Keratinocyte (primary cell): ENCODE data around the gene MAN2B1. TPM values are rescaled to one million over a fixed set of nuclear protein-coding genes. Genes with fewer than 3 reads are reported as not detected.
"Not testable (repeated sequence)": the region's sequence is repeated elsewhere in the genome, so short reads cannot be mapped to it uniquely, and the experiment has no call there.

Experiments
- DNase-seq: peaks from one replicate; pipeline ENCODE4 v3.0.0-alpha.2; 2011; ENCODE audit warnings: low read depth, missing footprints, low spot score
- FAIRE-seq: peaks from 2 replicates; lab custom pipeline; 2011; peaks lifted over from hg19 to GRCh38; lab: Jason Lieb, UNC
- H2AFZ ChIP-seq: 2 replicates; pipeline ENCODE4 v1.6.0; 2012; ENCODE audit warnings: low read length, control low read depth, inconsistent platforms; ENCODE audit not compliant: control insufficient read depth
- H3K27ac ChIP-seq: 2 replicates; pipeline ENCODE4 v1.5.1; 2011; ENCODE audit warnings: low read length; ENCODE audit not compliant: control insufficient read depth, insufficient read depth
- H3K27me3 ChIP-seq: 3 replicates; pipeline ENCODE4 v1.6.0; 2011; ENCODE audit warnings: low read length; ENCODE audit not compliant: control insufficient read depth, insufficient read depth; ENCODE audit errors: extremely low read depth
- H3K36me3 ChIP-seq, 2 experiments: 2 replicates in 1 of 2; 3 replicates in 1 of 2; pipeline ENCODE4 v1.5.1; 2011; ENCODE audit warnings: low read length in 2 of 2, mild to moderate bottlenecking in 1 of 2; ENCODE audit not compliant: control insufficient read depth in 2 of 2, insufficient read depth in 2 of 2; ENCODE audit errors: extremely low read depth in 1 of 2
- H3K4me1 ChIP-seq: 3 replicates; pipeline ENCODE4 v1.5.1; 2011; ENCODE audit warnings: low read length; ENCODE audit not compliant: control insufficient read depth, insufficient read depth; ENCODE audit errors: extremely low read depth
- H3K4me2 ChIP-seq: 3 replicates; pipeline ENCODE4 v1.6.0; 2011; ENCODE audit warnings: low read depth, low read length; ENCODE audit not compliant: control insufficient read depth, insufficient read depth; ENCODE audit errors: extremely low read depth
- H3K4me3 ChIP-seq, 3 experiments: fragments of 200-600 bp in 1 of 3; sonication (generic) in 1 of 3; 2 replicates in 2 of 3; 3 replicates in 1 of 3; pipeline ENCODE4 v1.5.1; 2011 to 2016; ENCODE audit warnings: low read length in 3 of 3, mild to moderate bottlenecking in 3 of 3, control low read depth in 2 of 3, inconsistent platforms in 1 of 3, low read depth in 1 of 3, mixed read lengths in 1 of 3, mixed run types in 1 of 3, moderate library complexity in 1 of 3; ENCODE audit not compliant: control insufficient read depth in 2 of 3, insufficient read depth in 2 of 3; ENCODE audit errors: extremely low read depth in 1 of 3
- H3K79me2 ChIP-seq: 2 replicates; pipeline ENCODE4 v1.6.0; 2012; ENCODE audit warnings: low read length; ENCODE audit not compliant: control insufficient read depth, insufficient read depth
- H3K9ac ChIP-seq: 3 replicates; pipeline ENCODE4 v1.6.0; 2011; ENCODE audit warnings: low read length; ENCODE audit not compliant: control insufficient read depth, insufficient read depth; ENCODE audit errors: extremely low read depth
- H3K9me1 ChIP-seq: 3 replicates; pipeline ENCODE4 v1.6.0; 2011; ENCODE audit warnings: low read length; ENCODE audit not compliant: control insufficient read depth, insufficient read depth; ENCODE audit errors: extremely low read depth
- H3K9me3 ChIP-seq: 2 replicates; pipeline ENCODE4 v1.5.1; 2012; ENCODE audit warnings: low read depth, low read length; ENCODE audit not compliant: control insufficient read depth
- H4K20me1 ChIP-seq: 3 replicates; pipeline ENCODE4 v1.6.0; 2011; ENCODE audit warnings: low read length; ENCODE audit not compliant: control insufficient read depth, insufficient read depth; ENCODE audit errors: extremely low read depth
- EZH2 ChIP-seq: IDR thresholded peaks from one replicate; pipeline ENCODE4 v1.6.1; 2012; ENCODE audit warnings: inconsistent platforms, mild to moderate bottlenecking, low read length, moderate library complexity
- dilution Hi-C: fragments of 300-500 bp; cut with MboI; formaldehyde crosslinking; loops from one replicate; pipeline ENCODE4 v1.7.0; 2020; ENCODE audit warnings: low sequenced_read_pairs; ENCODE audit not compliant: extremely low pct_ligation_motif_present
- polyA plus RNA-seq, 5 experiments: library from polyadenylated mRNA; depleted of rRNA in 3 of 5; stranded (reverse) in 3 of 5; stranded (forward) in 1 of 5; unstranded in 1 of 5; fragments of >200 nt; gene quantifications; 1 replicate in 1 of 5; 2 replicates in 3 of 5; 3 replicates in 1 of 5; pipeline versions ENCODE4 v1.2.1 to v1.2.3, GENCODE V29; 2011 to 2012; ENCODE audit warnings: missing spikeins in 2 of 5, low read depth in 1 of 5, low replicate concordance in 1 of 5
- TF ChIP-seq, protein P1 (sequence below), 3 experiments: IDR thresholded peaks in 1 of 3; conservative IDR thresholded peaks in 1 of 3; optimal IDR thresholded peaks in 1 of 3; 2 replicates in 2 of 3; 3 replicates in 1 of 3; pipeline versions ENCODE3 to v1.5.1; 2011; ENCODE audit warnings: low read length in 3 of 3, mild to moderate bottlenecking in 3 of 3, moderate library complexity in 2 of 3, control low read depth in 1 of 3, inconsistent platforms in 1 of 3; ENCODE audit not compliant: insufficient read depth in 2 of 3; ENCODE audit errors: extremely low read depth in 1 of 3

Gene MAN2B1
- polyA plus RNA-seq, 1 donor (not counting 4 experiments of a cell fraction or from before 2014, with no cell fraction given), result 17.0 TPM

DNA sequence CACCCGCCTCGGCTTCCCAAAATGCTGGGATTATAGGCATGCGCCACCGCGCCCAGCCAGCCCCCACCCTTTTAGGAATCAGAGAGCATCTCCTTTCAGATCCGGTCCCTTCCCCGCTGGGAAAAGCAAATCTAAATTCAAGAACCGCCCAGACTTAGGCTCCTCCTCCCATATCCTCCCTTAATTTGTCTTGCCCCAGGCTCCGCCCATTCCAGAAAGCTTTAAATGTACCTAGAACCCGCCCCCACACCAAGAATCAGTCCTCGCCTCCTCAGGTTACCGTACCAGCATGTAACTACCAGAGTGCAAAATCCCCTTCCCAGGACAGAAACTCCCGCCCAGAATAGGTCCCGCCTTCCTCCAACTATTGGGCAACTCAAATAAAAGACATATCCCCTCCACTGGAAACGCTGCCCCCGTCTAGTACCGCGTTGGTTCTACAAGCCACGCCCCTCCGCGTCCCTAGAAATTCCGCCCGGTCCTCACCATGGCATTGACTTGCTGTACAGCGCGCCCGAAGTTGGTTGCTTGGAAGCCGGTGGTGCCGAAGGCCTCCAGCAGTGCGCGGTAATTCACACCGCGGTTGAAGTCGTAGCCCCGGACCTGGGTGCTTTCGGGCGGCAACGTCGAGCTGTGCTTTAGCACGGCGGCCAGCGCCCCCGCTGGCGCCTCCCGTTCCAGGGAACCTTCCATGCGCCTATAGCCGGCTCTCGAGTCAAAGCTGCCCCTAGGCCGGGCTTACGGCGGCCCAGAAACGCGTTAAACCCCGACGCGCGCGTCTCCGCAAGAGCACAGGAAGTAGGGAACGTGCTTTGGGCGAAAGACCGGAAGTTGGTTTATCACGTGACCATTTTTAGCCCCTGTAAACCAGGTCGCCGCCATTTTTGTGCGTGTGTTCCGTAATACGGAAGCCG is 14.8 kb upstream of the MAN2B1 start, which contains the start of gene DHPS:
TSS of gene DHPS (minus strand) at position 807 of the 914 bp plus-strand sequence. CDS start at position 693, 114 bp downstream.
- Histone ChIP-seq H3K4me3 (peak within 1 kb of the TSS; percentile 84 to 93 (median 92)), H3K4me1 (no peaks in the 10 kb centered on the region), H3K36me3 (peaks cover 5 to 16% of the 10 kb centered on the region in 2 experiments), H3K79me2 (peaks cover 9% of the 10 kb centered on the region), H3K4me2 (peak within 1 kb of the TSS; percentile 76), H3K9me1 (no peaks in the 10 kb centered on the region), H3K27ac (peak within 1 kb of the TSS; percentile 97), H2AFZ (peak within 1 kb of the TSS; percentile 87), H3K9me3 (no peaks in the 10 kb centered on the region), H4K20me1 (peaks cover 4% of the 10 kb centered on the region), H3K9ac (peak within 1 kb of the TSS; percentile 98), H3K27me3 (no peaks in the 10 kb centered on the region)
- peak; percentile 86 for FAIRE-seq
- dilution Hi-C loops, result no loop called here
- DNase-seq, result peak; percentile 89
- TF ChIP-seq EZH2, result no peak
- TF ChIP-seq, protein P1, sequence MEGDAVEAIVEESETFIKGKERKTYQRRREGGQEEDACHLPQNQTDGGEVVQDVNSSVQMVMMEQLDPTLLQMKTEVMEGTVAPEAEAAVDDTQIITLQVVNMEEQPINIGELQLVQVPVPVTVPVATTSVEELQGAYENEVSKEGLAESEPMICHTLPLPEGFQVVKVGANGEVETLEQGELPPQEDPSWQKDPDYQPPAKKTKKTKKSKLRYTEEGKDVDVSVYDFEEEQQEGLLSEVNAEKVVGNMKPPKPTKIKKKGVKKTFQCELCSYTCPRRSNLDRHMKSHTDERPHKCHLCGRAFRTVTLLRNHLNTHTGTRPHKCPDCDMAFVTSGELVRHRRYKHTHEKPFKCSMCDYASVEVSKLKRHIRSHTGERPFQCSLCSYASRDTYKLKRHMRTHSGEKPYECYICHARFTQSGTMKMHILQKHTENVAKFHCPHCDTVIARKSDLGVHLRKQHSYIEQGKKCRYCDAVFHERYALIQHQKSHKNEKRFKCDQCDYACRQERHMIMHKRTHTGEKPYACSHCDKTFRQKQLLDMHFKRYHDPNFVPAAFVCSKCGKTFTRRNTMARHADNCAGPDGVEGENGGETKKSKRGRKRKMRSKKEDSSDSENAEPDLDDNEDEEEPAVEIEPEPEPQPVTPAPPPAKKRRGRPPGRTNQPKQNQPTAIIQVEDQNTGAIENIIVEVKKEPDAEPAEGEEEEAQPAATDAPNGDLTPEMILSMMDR (optimal IDR thresholded peaks at IDR 0.05 in 1 of 3, IDR thresholded peaks at IDR 0.05 in 1 of 3, conservative IDR thresholded peaks at IDR 0.05 in 1 of 3; ENCODE audit: extremely low read depth in 1 of 3, insufficient read depth in 2 of 3, low read length in 3 of 3), result peak in 1 of 3 experiments; percentile 7

DNA sequence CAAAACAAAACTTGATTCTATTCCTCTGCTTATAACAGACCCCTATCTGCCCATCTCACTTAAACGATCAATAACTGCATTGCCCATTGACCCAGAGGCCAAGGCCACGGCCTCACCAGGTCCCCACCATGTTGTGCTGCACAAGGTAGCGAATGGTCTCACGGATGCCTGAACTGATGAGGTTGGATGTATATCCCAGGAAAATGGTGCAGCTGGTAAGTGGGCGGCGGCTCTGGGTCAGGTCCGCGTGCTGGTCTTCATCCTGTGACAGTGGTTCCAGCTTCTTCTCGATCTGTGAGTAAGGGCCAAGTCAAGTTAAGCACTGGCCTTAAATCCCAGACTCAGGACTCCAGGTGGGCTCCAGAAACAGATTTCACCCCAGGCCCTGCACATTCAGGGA is 13.5 kb upstream of the MAN2B1 start:
- Histone ChIP-seq H4K20me1 (peaks cover 4% of the 10 kb centered on the region), H3K27me3 (no peaks in the 10 kb centered on the region), H2AFZ (no peak overlapping the region), H3K79me2 (peaks cover 9% of the 10 kb centered on the region), H3K4me3 (no peak overlapping the region), H3K9me3 (no peaks in the 10 kb centered on the region), H3K9ac (no peak overlapping the region), H3K27ac (no peak overlapping the region), H3K4me2 (no peak overlapping the region), H3K36me3 (peaks cover 14 to 19% of the 10 kb centered on the region in 2 experiments), H3K4me1 (no peaks in the 10 kb centered on the region), H3K9me1 (no peaks in the 10 kb centered on the region)
- DNase-seq, result no peak
- TF ChIP-seq, protein P1 (optimal IDR thresholded peaks at IDR 0.05 in 1 of 3, IDR thresholded peaks at IDR 0.05 in 1 of 3, conservative IDR thresholded peaks at IDR 0.05 in 1 of 3; ENCODE audit: extremely low read depth in 1 of 3, insufficient read depth in 2 of 3, low read length in 3 of 3), result no peak
- no peak for TF ChIP-seq EZH2
- FAIRE-seq, result no peak
- dilution Hi-C loops, result no loop called here

GRCh38 chr19:12678039-12678438 is 11.5 kb upstream of the MAN2B1 start:
- H4K20me1 ChIP-seq, H2AFZ ChIP-seq, H3K27ac ChIP-seq, H3K79me2 ChIP-seq, H3K9me1 ChIP-seq, H3K4me2 ChIP-seq, DNase-seq, H3K27me3 ChIP-seq, dilution Hi-C loops, H3K9me3 ChIP-seq, H3K4me3 ChIP-seq, H3K9ac ChIP-seq, FAIRE-seq, H3K4me1 ChIP-seq: not testable (repeated sequence)
- peaks cover 16 to 27% of the 10 kb centered on the region in 2 experiments for H3K36me3 ChIP-seq
